GM12873 (cell line): ENCODE measurements around the gene PALMD.

Experiments
- TF ChIP-seq, protein P1 (sequence below): IDR thresholded peaks from 2 replicates; pipeline ENCODE4 v1.5.1; 2012; ENCODE audit warnings: low read depth, mild to moderate bottlenecking, moderate library complexity, low read length, control low read depth; ENCODE audit not compliant: insufficient read depth; ENCODE audit errors: missing control alignments

Gene PALMD

GRCh38 chr1:99659755-99660210 lies 13.9 kb downstream of the PALMD start:
- TF ChIP-seq, protein P1, sequence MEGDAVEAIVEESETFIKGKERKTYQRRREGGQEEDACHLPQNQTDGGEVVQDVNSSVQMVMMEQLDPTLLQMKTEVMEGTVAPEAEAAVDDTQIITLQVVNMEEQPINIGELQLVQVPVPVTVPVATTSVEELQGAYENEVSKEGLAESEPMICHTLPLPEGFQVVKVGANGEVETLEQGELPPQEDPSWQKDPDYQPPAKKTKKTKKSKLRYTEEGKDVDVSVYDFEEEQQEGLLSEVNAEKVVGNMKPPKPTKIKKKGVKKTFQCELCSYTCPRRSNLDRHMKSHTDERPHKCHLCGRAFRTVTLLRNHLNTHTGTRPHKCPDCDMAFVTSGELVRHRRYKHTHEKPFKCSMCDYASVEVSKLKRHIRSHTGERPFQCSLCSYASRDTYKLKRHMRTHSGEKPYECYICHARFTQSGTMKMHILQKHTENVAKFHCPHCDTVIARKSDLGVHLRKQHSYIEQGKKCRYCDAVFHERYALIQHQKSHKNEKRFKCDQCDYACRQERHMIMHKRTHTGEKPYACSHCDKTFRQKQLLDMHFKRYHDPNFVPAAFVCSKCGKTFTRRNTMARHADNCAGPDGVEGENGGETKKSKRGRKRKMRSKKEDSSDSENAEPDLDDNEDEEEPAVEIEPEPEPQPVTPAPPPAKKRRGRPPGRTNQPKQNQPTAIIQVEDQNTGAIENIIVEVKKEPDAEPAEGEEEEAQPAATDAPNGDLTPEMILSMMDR = no peak

- TF ChIP-seq, protein P1 = no peak
Measured at GRCh38 chr1:99660496-99660895, 14.6 kb downstream of the PALMD start.

- TF ChIP-seq, protein P1 = no peak
Measured at GRCh38 chr1:99661780-99662179, 15.9 kb downstream of the PALMD start.

- TF ChIP-seq, protein P1 = no peak
Measured at GRCh38 chr1:99662539-99663080, 16.7 kb downstream of the PALMD start.

DNA sequence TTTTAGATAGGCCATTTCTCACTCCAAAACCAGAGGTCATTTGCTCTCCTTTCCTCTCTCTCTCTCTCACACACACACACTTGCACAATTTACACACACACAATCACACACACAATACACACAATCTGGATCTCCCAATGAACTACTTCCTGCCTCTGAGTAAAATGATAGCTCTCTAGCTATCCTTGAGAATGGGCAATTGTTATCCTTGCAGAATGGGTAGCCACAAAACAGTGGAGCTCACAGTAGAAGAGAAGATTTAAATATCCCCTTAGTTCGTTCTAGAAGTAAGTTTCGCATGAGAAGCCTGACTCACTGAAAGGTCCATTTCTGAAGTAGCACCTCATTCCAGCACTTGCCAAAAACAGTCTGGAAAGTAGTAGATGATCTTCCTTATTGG lies 17.6 kb downstream of the PALMD start:
- TF ChIP-seq, protein P1 = no peak

GRCh38 chr1:99665212-99665611 lies 19.3 kb downstream of the PALMD start:
- TF ChIP-seq, protein P1 = no peak

DNA sequence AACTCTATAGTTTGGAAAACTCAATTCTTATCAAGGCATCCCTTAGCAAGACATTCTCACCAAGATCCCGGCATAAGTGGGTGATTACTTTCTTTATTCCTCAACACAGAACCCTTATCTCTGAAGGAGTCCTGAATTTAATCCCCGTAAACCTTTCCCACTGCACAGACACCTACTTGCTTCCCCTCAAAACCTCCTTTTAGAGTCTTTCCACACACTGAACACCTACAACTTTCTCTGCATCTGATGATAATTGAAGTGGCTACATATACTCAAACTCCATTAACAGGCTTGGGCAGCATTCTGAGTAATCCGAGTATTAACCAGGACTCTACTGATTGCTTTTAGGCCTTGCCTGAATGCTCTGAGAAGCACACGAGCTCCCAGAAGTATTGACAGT lies 23.5 kb downstream of the PALMD start:
- TF ChIP-seq, protein P1 = no peak
